GM23338 (cell line): Measurements from ENCODE around the gene ONECUT3. TPM values are rescaled to one million over a fixed set of nuclear protein-coding genes. Genes with fewer than 3 reads are reported as not detected.

Experiments used
- ATAC-seq: fragments of 200-7000 bp; cut with Tn5 transposase; 3 replicates; pipeline ENCODE4 v1.9.1; 2020
- DNase-seq: peaks from one replicate; pipeline ENCODE4 v3.0.0-alpha.2; 2015; ENCODE audit warnings: low spot score
- H2AFZ ChIP-seq: fragments of 200-600 bp; sonication (generic); 2 replicates; pipeline ENCODE4 v1.8.0; 2016; ENCODE audit warnings: antibody characterized with exemption, mild to moderate bottlenecking, moderate library complexity
- H3F3A ChIP-seq: fragments of 200-600 bp; sonication (generic); replicated peaks from 2 replicates; pipeline ENCODE4 v1.8.0; 2017; ENCODE audit warnings: antibody characterized with exemption, mixed run types, low read depth
- H3K27ac ChIP-seq: fragments of 200-600 bp; sonication (generic); 2 replicates; pipeline ENCODE4 v1.6.1; 2016; ENCODE audit warnings: low read depth
- H3K27me3 ChIP-seq: fragments of 200-600 bp; sonication (generic); 2 replicates; pipeline ENCODE4 v1.8.0; 2016; ENCODE audit warnings: mild to moderate bottlenecking, mixed run types, moderate library complexity; ENCODE audit not compliant: insufficient read depth
- H3K36me3 ChIP-seq: fragments of 200-600 bp; sonication (generic); 2 replicates; pipeline ENCODE4 v1.8.0; 2016; ENCODE audit warnings: mild to moderate bottlenecking; ENCODE audit not compliant: insufficient read depth
- H3K4me1 ChIP-seq: fragments of 200-600 bp; sonication (generic); 2 replicates; pipeline ENCODE4 v1.8.0; 2016; ENCODE audit warnings: mild to moderate bottlenecking, moderate library complexity; ENCODE audit not compliant: insufficient read depth
- H3K4me2 ChIP-seq: fragments of 200-600 bp; sonication (generic); 2 replicates; pipeline ENCODE4 v1.7.1; 2017; ENCODE audit warnings: mixed run types
- H3K4me3 ChIP-seq: fragments of 200-600 bp; sonication (generic); 2 replicates; pipeline ENCODE4 v1.6.1; 2016; ENCODE audit warnings: mixed run types
- H3K79me2 ChIP-seq: fragments of 200-600 bp; sonication (generic); replicated peaks from 2 replicates; pipeline ENCODE4 v1.8.0; 2017; ENCODE audit warnings: mild to moderate bottlenecking; ENCODE audit not compliant: insufficient read depth
- H3K9me2 ChIP-seq: fragments of 200-600 bp; sonication (generic); 2 replicates; pipeline ENCODE4 v1.8.0; 2017; ENCODE audit not compliant: insufficient read depth
- H4K20me1 ChIP-seq: fragments of 200-600 bp; sonication (generic); replicated peaks from 2 replicates; pipeline ENCODE4 v1.8.0; 2017; ENCODE audit warnings: mild to moderate bottlenecking; ENCODE audit not compliant: insufficient read depth
- H3K27ac Mint-ChIP-seq: 2 replicates; pipeline ENCODE4 v1.8.0; 2020; ENCODE audit warnings: inconsistent platforms, mild to moderate bottlenecking, moderate library complexity, mixed read lengths
- H3K27me3 Mint-ChIP-seq: 3 replicates; pipeline ENCODE4 v1.8.0; 2022; ENCODE audit warnings: low read depth, mild to moderate bottlenecking, moderate library complexity, mixed read lengths, inconsistent platforms; ENCODE audit not compliant: insufficient read depth, poor library complexity
- H3K36me3 Mint-ChIP-seq: 3 replicates; pipeline ENCODE4 v1.8.0; 2021; ENCODE audit warnings: low read depth, mild to moderate bottlenecking, inconsistent platforms, moderate library complexity, mixed read lengths
- H3K4me1 Mint-ChIP-seq: 3 replicates; pipeline ENCODE4 v1.8.0; 2020; ENCODE audit warnings: mild to moderate bottlenecking, inconsistent platforms, mixed read lengths
- H3K4me3 Mint-ChIP-seq: 3 replicates; pipeline ENCODE4 v1.8.0; 2021; ENCODE audit warnings: moderate library complexity, mild to moderate bottlenecking, inconsistent platforms, mixed read lengths
- H3K9me3 Mint-ChIP-seq: 3 replicates; pipeline ENCODE4 v1.8.0; 2020; ENCODE audit warnings: moderate library complexity, mild to moderate bottlenecking, inconsistent platforms, mixed read lengths
- CREB1 ChIP-seq: fragments of 250-450 bp; sonication (Bioruptor Pico); IDR thresholded peaks from 2 replicates; pipeline ENCODE4 v1.5.0; 2020; ENCODE audit warnings: low read depth, mild to moderate bottlenecking, moderate library complexity
- CTCF ChIP-seq, 2 experiments: fragments of 200-600 bp in 1 of 2; sonication (generic) in 1 of 2; conservative IDR thresholded peaks; 2 replicates each; pipeline versions ENCODE4 v1.5.1 to v1.6.1; 2016 to 2017; ENCODE audit warnings: antibody characterized with exemption in 2 of 2, low read depth in 2 of 2, mild to moderate bottlenecking in 2 of 2, moderate library complexity in 1 of 2
- ETS1 ChIP-seq: IDR thresholded peaks from 2 replicates; pipeline ENCODE4 v1.6.1; 2016; ENCODE audit warnings: antibody characterized with exemption
- EZH2 ChIP-seq: fragments of 200-600 bp; sonication (generic); IDR thresholded peaks from one replicate; pipeline ENCODE4 v1.8.0; 2017; ENCODE audit warnings: antibody characterized with exemption, mild to moderate bottlenecking, low read depth; ENCODE audit not compliant: unreplicated experiment
- EZH2phosphoT487 ChIP-seq: fragments of 200-600 bp; sonication (generic); IDR thresholded peaks from one replicate; pipeline ENCODE4 v1.8.1; 2018; ENCODE audit warnings: antibody characterized with exemption; ENCODE audit not compliant: unreplicated experiment
- JUNB ChIP-seq: IDR thresholded peaks from one replicate; pipeline ENCODE4 v1.6.1; 2016; ENCODE audit warnings: antibody characterized with exemption; ENCODE audit not compliant: unreplicated experiment
- NANOG ChIP-seq: IDR thresholded peaks from 2 replicates; pipeline ENCODE4 v1.6.1; 2016; ENCODE audit warnings: antibody characterized with exemption, borderline replicate concordance
- POLR2AphosphoS5 ChIP-seq: IDR thresholded peaks from 2 replicates; pipeline ENCODE4 v1.6.1; 2016; ENCODE audit warnings: antibody characterized with exemption, low read depth
- REST ChIP-seq: IDR thresholded peaks from one replicate; pipeline ENCODE4 v1.6.1; 2018; ENCODE audit warnings: antibody characterized with exemption; ENCODE audit not compliant: unreplicated experiment
- STAT1 ChIP-seq: IDR thresholded peaks from one replicate; pipeline ENCODE4 v1.6.1; 2016; ENCODE audit warnings: antibody characterized with exemption; ENCODE audit not compliant: unreplicated experiment
- ZNF114 ChIP-seq: fragments of 250-450 bp; sonication (Bioruptor Pico); IDR thresholded peaks from 2 replicates; pipeline ENCODE4 v1.5.0; 2020; ENCODE audit warnings: mild to moderate bottlenecking, moderate library complexity
- ZNF331 ChIP-seq: fragments of 250-450 bp; sonication (Bioruptor Pico); IDR thresholded peaks from 2 replicates; pipeline ENCODE4 v1.5.0; 2020; ENCODE audit warnings: low read depth, mild to moderate bottlenecking, moderate library complexity
- ZNF462 ChIP-seq: fragments of 250-450 bp; sonication (Bioruptor Pico); IDR thresholded peaks from 2 replicates; pipeline ENCODE4 v1.5.0; 2020; ENCODE audit warnings: mild to moderate bottlenecking, moderate library complexity
- polyA plus RNA-seq: library from polyadenylated mRNA; unstranded; fragments of >200 nt; fragmentation: Nextera tagmentation; extraction: Ambion mirVana; gene quantifications from 2 replicates; pipeline ENCODE4 v1.2.1, GENCODE V29; 2016
- total RNA-seq: library from RNA; depleted of rRNA; stranded (reverse); fragments of >200 nt; shearing (Covaris generic); gene quantifications from 2 replicates; pipeline ENCODE4 v1.2.3, GENCODE V29; 2014

ONECUT3 gene
- total and polyA plus RNA-seq, 2 experiments from 2014 or later, result not detected

- Histone ChIP-seq H3K36me3 (no peaks in the 10 kb centered on the region), H4K20me1 (no peaks in the 10 kb centered on the region), H3K4me3 (no peak overlapping the region), H3K27ac (no peak overlapping the region), H3K4me2 (no peak overlapping the region), H3K27me3 (no peaks in the 10 kb centered on the region), H3K9me2 (no peaks in the 10 kb centered on the region), H3K79me2 (no peaks in the 10 kb centered on the region), H2AFZ (no peak overlapping the region), H3F3A (no peaks in the 10 kb centered on the region), H3K4me1 (no peaks in the 10 kb centered on the region)
- DNase-seq, result no peak
- H3K9me3 Mint-ChIP-seq, result no peaks in the 10 kb centered on the region
- H3K4me1 Mint-ChIP-seq, result no peaks in the 10 kb centered on the region
- peaks cover 14% of the 10 kb centered on the region for H3K27me3 Mint-ChIP-seq
- TF ChIP-seq CTCF (conservative IDR thresholded peaks at IDR 0.05; ENCODE audit: low read depth in 2 of 2), result no peak
- no peak for TF ChIP-seq REST
- no peak for TF ChIP-seq ZNF331 (CRISPR knock-in tag)
- TF ChIP-seq EZH2, result no peak
- TF ChIP-seq EZH2phosphoT487, result no peak
- no peak for TF ChIP-seq ZNF462 (CRISPR knock-in tag)
- no peak for TF ChIP-seq ETS1
- no peak for TF ChIP-seq JUNB
- TF ChIP-seq POLR2AphosphoS5, result no peak
- TF ChIP-seq CREB1 (CRISPR knock-in tag), result no peak
- no peak for TF ChIP-seq ZNF114
- TF ChIP-seq STAT1, result no peak
- no peak for TF ChIP-seq NANOG
- H3K27ac Mint-ChIP-seq, result no peak overlapping the region
- no peak for ATAC-seq
- H3K36me3 Mint-ChIP-seq, result no peaks in the 10 kb centered on the region
- no peak overlapping the region for H3K4me3 Mint-ChIP-seq
Measured at GRCh38 chr19:1805401-1806183, 52.3 kb downstream of the ONECUT3 start.
